ENCODE measurements around the gene QRICH2. TPM values are rescaled to one million over a fixed set of nuclear protein-coding genes. Genes with fewer than 3 reads are reported as not detected.

QRICH2 gene
- total RNA-seq, 2 experiments from 2014 or later, result 1.8 to 2.1 TPM

GRCh38 chr17:76235883-76236282 is 72.2 kb downstream of the QRICH2 start:
- ChIA-PET POLR2A (interaction anchor here (0.6 kb wide), 1 partner anchor 11 kb away, joined by 4 read pairs; no protein-coding TSS in a partner anchor), CTCF (interaction anchor here (1.8 to 2.2 kb wide), 2 partner anchors 11 to 114 kb away, joined by 4 to 5 read pairs; no protein-coding TSS in a partner anchor)
- H3K27ac Mint-ChIP-seq, result no peak overlapping the region
- intact Hi-C loops (cut with DNase I, micrococcal nuclease), result loop anchor here in 1 of 2 experiments (5.0 kb wide), 1 partner anchor 39 kb away; no protein-coding TSS in a partner anchor
- Histone ChIP-seq H3K36me3 (ENCODE audit: insufficient read depth, low read length) (no peaks in the 10 kb centered on the region), H3K27me3 (ENCODE audit: control insufficient read depth in 1 of 2, insufficient read depth in 2 of 2, low read length in 2 of 2) (no peaks in the 10 kb centered on the region), H3K9me3 (ENCODE audit: control insufficient read depth in 1 of 2, insufficient read depth in 1 of 2, low read length in 2 of 2) (no peaks in the 10 kb centered on the region), H3K4me1 (ENCODE audit: insufficient read depth, low read length) (peaks cover 21% of the 10 kb centered on the region), H3K4me3 (ENCODE audit: low read length) (no peak overlapping the region), H3K27ac (ENCODE audit: low read depth in 1 of 2, low read length in 2 of 2) (no peak overlapping the region)
- H3K4me1 Mint-ChIP-seq (ENCODE audit: low read depth), result peaks cover 43% of the 10 kb centered on the region
- no peak for DNase-seq
- H3K9me3 Mint-ChIP-seq, result no peaks in the 10 kb centered on the region
- H3K4me3 Mint-ChIP-seq, result no peak overlapping the region
- no peaks in the 10 kb centered on the region for H3K27me3 Mint-ChIP-seq
- TF ChIP-seq CTCF (IDR thresholded peaks at IDR 0.05), result no peak
- no peak for ATAC-seq (ENCODE audit: poor library complexity)
- peaks cover 6% of the 10 kb centered on the region for H3K36me3 Mint-ChIP-seq (ENCODE audit: low read depth)

GRCh38 chr17:76234354-76234679 is 73.8 kb downstream of the QRICH2 start:
- no peak for ATAC-seq (ENCODE audit: poor library complexity)
- H3K4me1 ChIP-seq (ENCODE audit: insufficient read depth, low read length), result peaks cover 11% of the 10 kb centered on the region
- H3K9me3 ChIP-seq (ENCODE audit: control insufficient read depth in 1 of 2, insufficient read depth in 1 of 2, low read length in 2 of 2), result no peaks in the 10 kb centered on the region
- POLR2A ChIA-PET, result no interaction called here
- Mint-ChIP-seq H3K27ac (no peak overlapping the region), H3K9me3 (no peaks in the 10 kb centered on the region), H3K36me3 (ENCODE audit: low read depth) (peaks cover 4% of the 10 kb centered on the region), H3K27me3 (no peaks in the 10 kb centered on the region), H3K4me1 (ENCODE audit: low read depth) (peaks cover 51% of the 10 kb centered on the region), H3K4me3 (no peak overlapping the region)
- intact Hi-C loops (cut with DNase I, micrococcal nuclease), result no loop called here
- CTCF ChIA-PET, result interaction anchor here (1.3 kb wide), 2 partner anchors 45 to 113 kb away, joined by 3 to 4 read pairs; no protein-coding TSS in a partner anchor
- no peaks in the 10 kb centered on the region for H3K27me3 ChIP-seq (ENCODE audit: control insufficient read depth in 1 of 2, insufficient read depth in 2 of 2, low read length in 2 of 2)
- H3K36me3 ChIP-seq (ENCODE audit: insufficient read depth, low read length), result no peaks in the 10 kb centered on the region
- H3K27ac ChIP-seq (ENCODE audit: low read depth in 1 of 2, low read length in 2 of 2), result no peak overlapping the region
- no peak for DNase-seq
- no peak overlapping the region for H3K4me3 ChIP-seq (ENCODE audit: low read length)
- no peak for TF ChIP-seq CTCF (IDR thresholded peaks at IDR 0.05)

- Mint-ChIP-seq H3K27ac (no peak overlapping the region), H3K4me1 (ENCODE audit: low read depth) (peaks cover 51% of the 10 kb centered on the region), H3K36me3 (ENCODE audit: low read depth) (peaks cover 7% of the 10 kb centered on the region), H3K4me3 (no peak overlapping the region), H3K9me3 (no peaks in the 10 kb centered on the region), H3K27me3 (no peaks in the 10 kb centered on the region)
- CTCF ChIA-PET, result interaction anchor here (1.0 to 1.3 kb wide), 3 partner anchors 46 to 112 kb away, joined by 3 to 4 read pairs (median 3); no protein-coding TSS in a partner anchor
- H3K4me3 ChIP-seq (ENCODE audit: low read length), result no peak overlapping the region
- TF ChIP-seq CTCF (IDR thresholded peaks at IDR 0.05), result no peak
- intact Hi-C loops (cut with DNase I, micrococcal nuclease), result no loop called here
- no peak for ATAC-seq (ENCODE audit: poor library complexity)
- POLR2A ChIA-PET, result interaction anchor here (0.8 to 1.1 kb wide), 3 partner anchors 9 to 52 kb away, joined by 3 to 4 read pairs (median 3); no protein-coding TSS in a partner anchor
- no peaks in the 10 kb centered on the region for H3K9me3 ChIP-seq (ENCODE audit: control insufficient read depth in 1 of 2, insufficient read depth in 1 of 2, low read length in 2 of 2)
- H3K27ac ChIP-seq (ENCODE audit: low read depth in 1 of 2, low read length in 2 of 2), result no peak overlapping the region
- no peaks in the 10 kb centered on the region for H3K36me3 ChIP-seq (ENCODE audit: insufficient read depth, low read length)
- H3K27me3 ChIP-seq (ENCODE audit: control insufficient read depth in 1 of 2, insufficient read depth in 2 of 2, low read length in 2 of 2), result no peaks in the 10 kb centered on the region
- no peak for DNase-seq
- H3K4me1 ChIP-seq (ENCODE audit: insufficient read depth, low read length), result peaks cover 6% of the 10 kb centered on the region
Observed at GRCh38 chr17:76233588-76234353, 74.3 kb downstream of the QRICH2 start.
